ENCODE results near the gene TNFRSF14. TPM values are rescaled to one million over a fixed set of nuclear protein-coding genes. Genes with fewer than 3 reads are reported as not detected.

The TNFRSF14 gene
- total RNA-seq, 1 donor from 2014 or later, result 16.0 TPM

Other genes starting within 250 kb of the TNFRSF14 start
- 5.0 TPM for gene MORN1, start 164.8 kb upstream of the TNFRSF14 start, total RNA-seq
- 81.8 TPM for gene RER1, start 164.5 kb upstream of the TNFRSF14 start, total RNA-seq
- gene PEX10, start 143.8 kb upstream of the TNFRSF14 start, total RNA-seq, result 15.2 TPM
- 0.13 TPM for gene PLCH2, start 80.1 kb upstream of the TNFRSF14 start, total RNA-seq
- gene PANK4, start 29.8 kb upstream of the TNFRSF14 start, total RNA-seq, result 45.5 TPM
- 1.6 TPM for gene HES5, start 26.1 kb upstream of the TNFRSF14 start, total RNA-seq
- 9.8 TPM for gene PRXL2B, start 30.4 kb downstream of the TNFRSF14 start, total RNA-seq
- gene MMEL1, start 76.6 kb downstream of the TNFRSF14 start, total RNA-seq, result 0.48 TPM
- 0.56 TPM for gene TTC34, start 245.3 kb downstream of the TNFRSF14 start, total RNA-seq